ENCODE data around the gene PICK1. TPM values are rescaled to one million over a fixed set of nuclear protein-coding genes. Genes with fewer than 3 reads are reported as not detected.

The PICK1 gene
- total RNA-seq, 6 donors from 2014 or later, result 31.6 to 189 (median 50.3) TPM

DNA sequence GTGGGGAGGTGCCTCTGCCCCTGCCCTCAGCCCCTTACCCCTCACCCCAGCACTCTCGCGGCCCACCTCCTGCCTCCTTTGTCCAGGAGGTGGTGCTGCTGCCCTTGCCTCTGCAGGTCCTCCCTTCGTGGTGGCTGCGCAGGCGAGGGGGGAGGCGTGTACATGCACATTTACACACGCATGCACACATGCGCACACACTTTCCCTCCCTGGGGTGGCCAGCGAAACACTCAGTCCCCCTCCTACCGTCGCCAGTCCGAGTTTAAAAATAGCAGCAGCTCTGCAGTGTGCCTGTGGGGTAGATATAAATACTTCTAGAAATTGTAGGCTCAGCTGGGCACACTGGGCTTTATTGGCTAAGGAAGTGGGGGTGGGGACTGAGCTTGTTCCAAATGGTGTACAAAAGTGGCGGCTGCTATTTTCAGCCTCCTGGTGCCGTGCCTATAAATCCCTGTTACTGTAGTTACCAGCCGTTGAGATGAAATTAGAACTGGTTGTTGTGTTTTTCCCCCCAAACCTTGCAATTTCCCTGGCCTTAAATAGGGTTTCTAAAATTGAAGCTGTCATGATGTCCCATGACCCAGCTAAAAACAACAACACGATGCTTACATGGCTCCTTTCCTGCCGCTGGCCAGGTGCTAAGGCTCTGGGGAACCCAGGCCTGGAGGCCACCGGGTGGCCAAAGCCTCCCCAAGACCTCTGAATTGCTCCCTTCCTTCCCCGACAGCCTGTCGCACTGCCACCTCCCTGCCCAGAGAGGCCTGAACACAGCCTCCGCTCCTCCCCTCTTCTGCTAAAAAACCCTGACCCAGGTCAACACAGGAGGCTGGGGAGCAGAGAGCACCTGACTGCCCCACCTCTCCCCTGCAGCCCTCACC lies 12.4 kb downstream of the PICK1 start:
- WGBS, 2 donors, result 79 to 84% methylated on average over 10 to 21 of the region's 21 CpGs
- no peaks in the 10 kb centered on the region for H3K9me3 ChIP-seq
- H3K27ac ChIP-seq, result peak overlapping the region; percentile 26 to 77 (median 49)
- H3K4me3 ChIP-seq, result no peak overlapping the region
- TF ChIP-seq EP300 (IDR thresholded peaks at IDR 0.05) (no peak), POLR2A (IDR thresholded peaks at IDR 0.05) (no peak), POLR2AphosphoS5 (IDR thresholded peaks at IDR 0.05) (peak in 1 of 2 donors; percentile 37)
- TF ChIP-seq, protein P1, sequence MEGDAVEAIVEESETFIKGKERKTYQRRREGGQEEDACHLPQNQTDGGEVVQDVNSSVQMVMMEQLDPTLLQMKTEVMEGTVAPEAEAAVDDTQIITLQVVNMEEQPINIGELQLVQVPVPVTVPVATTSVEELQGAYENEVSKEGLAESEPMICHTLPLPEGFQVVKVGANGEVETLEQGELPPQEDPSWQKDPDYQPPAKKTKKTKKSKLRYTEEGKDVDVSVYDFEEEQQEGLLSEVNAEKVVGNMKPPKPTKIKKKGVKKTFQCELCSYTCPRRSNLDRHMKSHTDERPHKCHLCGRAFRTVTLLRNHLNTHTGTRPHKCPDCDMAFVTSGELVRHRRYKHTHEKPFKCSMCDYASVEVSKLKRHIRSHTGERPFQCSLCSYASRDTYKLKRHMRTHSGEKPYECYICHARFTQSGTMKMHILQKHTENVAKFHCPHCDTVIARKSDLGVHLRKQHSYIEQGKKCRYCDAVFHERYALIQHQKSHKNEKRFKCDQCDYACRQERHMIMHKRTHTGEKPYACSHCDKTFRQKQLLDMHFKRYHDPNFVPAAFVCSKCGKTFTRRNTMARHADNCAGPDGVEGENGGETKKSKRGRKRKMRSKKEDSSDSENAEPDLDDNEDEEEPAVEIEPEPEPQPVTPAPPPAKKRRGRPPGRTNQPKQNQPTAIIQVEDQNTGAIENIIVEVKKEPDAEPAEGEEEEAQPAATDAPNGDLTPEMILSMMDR (IDR thresholded peaks at IDR 0.05), result peak in 4 of 6 experiments; percentile 17 to 32 (median 22)
- H3K27me3 ChIP-seq, result no peaks in the 10 kb centered on the region
- H3K4me1 ChIP-seq, result no peaks in the 10 kb centered on the region
- peaks cover 23 to 95% (median 85%) of the 10 kb centered on the region in 4 donors for H3K36me3 ChIP-seq
- no peak for ATAC-seq (ENCODE audit: low FRiP score in 2 of 2)
- no peak for DNase-seq

- WGBS, 2 donors, result 96 to 97% methylated on average over 10 to 11 of the region's 11 CpGs
- no peaks in the 10 kb centered on the region for H3K4me1 ChIP-seq
- H3K9me3 ChIP-seq, result no peaks in the 10 kb centered on the region
- peaks cover 17 to 95% (median 85%) of the 10 kb centered on the region in 4 donors for H3K36me3 ChIP-seq
- no peaks in the 10 kb centered on the region for H3K27me3 ChIP-seq
- no peak for ATAC-seq (ENCODE audit: low FRiP score in 2 of 2)
- TF ChIP-seq EP300 (IDR thresholded peaks at IDR 0.05) (no peak), POLR2A (IDR thresholded peaks at IDR 0.05) (no peak), POLR2AphosphoS5 (IDR thresholded peaks at IDR 0.05) (no peak)
- TF ChIP-seq, protein P1 (IDR thresholded peaks at IDR 0.05), result no peak
- no peak for DNase-seq
- no peak overlapping the region for H3K4me3 ChIP-seq
- peak overlapping the region in 2 of 4 donors; percentile 59 to 61 for H3K27ac ChIP-seq
Observed at GRCh38 chr22:38070250-38070921, 13.2 kb downstream of the PICK1 start.

- no peak for ATAC-seq (ENCODE audit: low FRiP score in 2 of 2)
Observed at GRCh38 chr22:38071421-38072321, 14.5 kb downstream of the PICK1 start.

More at GRCh38 chr22:38071421-38072321, 14.5 kb downstream of the PICK1 start:
- Histone ChIP-seq H3K9me3 (no peaks in the 10 kb centered on the region), H3K27me3 (no peaks in the 10 kb centered on the region), H3K4me1 (no peaks in the 10 kb centered on the region), H3K27ac (no peak overlapping the region), H3K36me3 (peaks cover 12 to 88% (median 80%) of the 10 kb centered on the region in 4 donors), H3K4me3 (no peak overlapping the region)
- TF ChIP-seq POLR2A (IDR thresholded peaks at IDR 0.05), result no peak
- no peak for TF ChIP-seq POLR2AphosphoS5 (IDR thresholded peaks at IDR 0.05)
- TF ChIP-seq EP300 (IDR thresholded peaks at IDR 0.05), result no peak
- TF ChIP-seq, protein P1 (IDR thresholded peaks at IDR 0.05), result no peak
- WGBS, 2 donors, result 88 to 95% methylated on average over 3 to 21 of the region's 22 CpGs
- no peak for DNase-seq
